Mesothelial cell of epicardium (in vitro differentiated cells): ENCODE results near the gene MARCHF3. TPM values are rescaled to one million over a fixed set of nuclear protein-coding genes. Genes with fewer than 3 reads are reported as not detected.

Experiments used
- DNase-seq, 2 experiments: peaks; one replicate each; pipeline ENCODE4 v3.0.0; 2021; ENCODE audit warnings: low spot score in 2 of 2; ENCODE audit not compliant: unreplicated experiment in 2 of 2
- H3K27ac Mint-ChIP-seq: 2 replicates; pipeline ENCODE4 v1.8.0; 2021; ENCODE audit warnings: mixed read lengths
- H3K27me3 Mint-ChIP-seq: 2 replicates; pipeline ENCODE4 v1.8.0; 2021; ENCODE audit warnings: low read depth, mixed read lengths
- H3K36me3 Mint-ChIP-seq: 2 replicates; pipeline ENCODE4 v1.8.0; 2021; ENCODE audit warnings: mixed read lengths
- H3K4me1 Mint-ChIP-seq: 2 replicates; pipeline ENCODE4 v1.8.0; 2021; ENCODE audit warnings: mixed read lengths
- H3K4me3 Mint-ChIP-seq: 2 replicates; pipeline ENCODE4 v1.8.0; 2021; ENCODE audit warnings: mild to moderate bottlenecking, moderate library complexity, mixed read lengths
- H3K9me3 Mint-ChIP-seq: 2 replicates; pipeline ENCODE4 v1.8.0; 2021; ENCODE audit warnings: mixed read lengths
- total RNA-seq: library from RNA; stranded (reverse); gene quantifications from 3 replicates; pipeline ENCODE4 v1.2.1, GENCODE V29; 2021
- TF ChIP-seq, protein P1 (sequence below): fragments of 200-600 bp; sonication (generic); IDR thresholded peaks from one replicate; pipeline ENCODE4 v1.5.0; 2021; ENCODE audit warnings: antibody characterized with exemption; ENCODE audit not compliant: unreplicated experiment

The MARCHF3 gene
- total RNA-seq, 1 donor from 2014 or later = 9.4 TPM

DNA sequence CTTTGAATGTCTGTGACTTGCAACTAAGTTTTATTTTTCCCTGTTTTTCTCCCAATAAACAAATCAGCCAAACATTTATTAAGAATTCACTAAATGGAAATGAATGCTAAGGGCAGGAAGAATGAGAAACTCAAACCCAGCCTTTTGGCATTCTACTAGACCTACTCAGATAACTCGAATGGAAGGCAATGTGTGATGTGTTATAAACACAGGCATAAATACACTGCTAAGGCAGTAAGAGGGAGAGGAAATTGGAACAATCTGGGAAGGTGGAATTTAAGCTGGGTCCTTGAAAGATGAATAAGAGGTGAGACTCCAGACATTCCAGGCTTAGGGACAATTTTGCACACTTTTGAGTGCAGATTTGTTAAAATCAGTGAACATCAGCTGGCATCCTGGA, 34.7 kb downstream of the MARCHF3 start:
- Mint-ChIP-seq H3K9me3 (peaks cover 5% of the 10 kb centered on the region), H3K27me3 (peaks cover 2% of the 10 kb centered on the region), H3K27ac (no peak overlapping the region), H3K36me3 (peaks cover 2% of the 10 kb centered on the region), H3K4me1 (peaks cover 1% of the 10 kb centered on the region), H3K4me3 (no peak overlapping the region)
- TF ChIP-seq, protein P1, sequence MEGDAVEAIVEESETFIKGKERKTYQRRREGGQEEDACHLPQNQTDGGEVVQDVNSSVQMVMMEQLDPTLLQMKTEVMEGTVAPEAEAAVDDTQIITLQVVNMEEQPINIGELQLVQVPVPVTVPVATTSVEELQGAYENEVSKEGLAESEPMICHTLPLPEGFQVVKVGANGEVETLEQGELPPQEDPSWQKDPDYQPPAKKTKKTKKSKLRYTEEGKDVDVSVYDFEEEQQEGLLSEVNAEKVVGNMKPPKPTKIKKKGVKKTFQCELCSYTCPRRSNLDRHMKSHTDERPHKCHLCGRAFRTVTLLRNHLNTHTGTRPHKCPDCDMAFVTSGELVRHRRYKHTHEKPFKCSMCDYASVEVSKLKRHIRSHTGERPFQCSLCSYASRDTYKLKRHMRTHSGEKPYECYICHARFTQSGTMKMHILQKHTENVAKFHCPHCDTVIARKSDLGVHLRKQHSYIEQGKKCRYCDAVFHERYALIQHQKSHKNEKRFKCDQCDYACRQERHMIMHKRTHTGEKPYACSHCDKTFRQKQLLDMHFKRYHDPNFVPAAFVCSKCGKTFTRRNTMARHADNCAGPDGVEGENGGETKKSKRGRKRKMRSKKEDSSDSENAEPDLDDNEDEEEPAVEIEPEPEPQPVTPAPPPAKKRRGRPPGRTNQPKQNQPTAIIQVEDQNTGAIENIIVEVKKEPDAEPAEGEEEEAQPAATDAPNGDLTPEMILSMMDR = no peak
- no peak for DNase-seq

DNA sequence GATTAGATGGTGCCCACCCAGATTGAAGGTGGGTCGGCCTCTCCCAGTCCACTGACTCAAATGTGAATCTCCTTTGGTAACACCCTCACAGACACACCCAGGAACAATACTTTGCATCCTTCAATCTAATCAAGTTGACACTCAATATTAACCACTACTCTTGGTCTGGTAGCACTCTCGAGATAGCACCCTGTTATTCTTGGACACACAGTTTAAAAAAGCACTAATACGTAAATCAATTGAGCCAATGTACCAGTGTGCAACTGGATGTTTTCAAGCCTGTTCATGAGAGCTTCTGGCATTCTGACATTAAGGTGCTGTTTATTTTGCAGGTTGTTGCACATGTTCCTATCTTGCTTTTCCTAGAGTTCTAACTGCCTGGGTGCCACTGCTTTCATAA, 35.3 kb downstream of the MARCHF3 start:
- no peak overlapping the region for H3K27ac Mint-ChIP-seq

DNA sequence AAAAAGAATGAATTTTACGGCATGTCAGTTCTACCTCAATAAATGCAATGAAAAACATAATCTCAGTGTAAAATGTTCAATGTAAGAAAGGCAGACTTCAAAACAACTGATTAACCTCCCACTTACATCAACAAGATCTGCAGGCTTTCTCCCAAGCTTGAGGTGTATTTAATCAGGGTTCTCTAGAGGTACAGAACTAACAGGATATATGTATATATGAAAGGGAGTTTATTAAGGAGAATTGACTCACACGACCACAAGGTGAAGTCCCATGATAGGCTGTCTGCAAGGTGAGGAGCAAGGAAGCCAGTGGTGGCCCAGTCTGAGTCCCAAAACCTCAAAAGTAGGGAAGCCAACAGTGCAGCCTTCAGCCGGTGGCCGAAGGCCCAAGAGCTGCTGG, 35.9 kb downstream of the MARCHF3 start:
- Mint-ChIP-seq H3K27me3 (peaks cover 2% of the 10 kb centered on the region), H3K36me3 (peaks cover 2% of the 10 kb centered on the region), H3K9me3 (peaks cover 10% of the 10 kb centered on the region), H3K4me1 (peaks cover 1% of the 10 kb centered on the region), H3K27ac (no peak overlapping the region), H3K4me3 (no peak overlapping the region)
- TF ChIP-seq, protein P1 = no peak
- no peak for DNase-seq

More for the DNA sequence above, 35.3 kb downstream of the MARCHF3 start:
- Mint-ChIP-seq H3K27me3 (peaks cover 2% of the 10 kb centered on the region), H3K36me3 (peaks cover 2% of the 10 kb centered on the region), H3K4me3 (no peak overlapping the region), H3K9me3 (peaks cover 10% of the 10 kb centered on the region), H3K4me1 (peaks cover 1% of the 10 kb centered on the region)
- TF ChIP-seq, protein P1 = no peak
- no peak for DNase-seq

DNA sequence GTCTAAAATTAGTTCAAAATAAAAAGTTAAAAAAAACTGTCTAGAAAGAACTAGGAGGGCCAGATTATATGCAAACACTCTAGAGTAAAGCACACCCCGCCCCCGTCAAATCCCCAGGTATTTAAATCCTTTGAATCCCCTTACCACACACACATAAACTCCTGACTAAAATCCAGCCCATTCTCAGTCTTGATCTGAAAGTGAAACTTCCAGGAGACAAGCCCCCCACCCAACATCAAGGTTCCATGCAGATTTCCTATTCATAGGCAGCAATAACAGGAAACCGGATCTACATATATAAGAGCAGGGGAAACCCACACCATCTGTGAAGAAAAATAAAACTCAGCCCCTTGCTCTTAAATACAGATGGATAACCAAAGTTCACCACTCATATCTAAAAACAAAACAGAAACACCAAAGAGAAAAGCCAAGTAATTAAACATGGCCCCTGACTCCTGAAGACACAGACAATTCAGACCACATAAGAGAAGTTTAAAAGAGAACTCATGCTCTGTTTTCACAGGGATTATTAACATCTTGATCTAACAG, 42.3 kb downstream of the MARCHF3 start:
- H3K27ac Mint-ChIP-seq = peak overlapping the region; percentile 10
- peaks cover 10% of the 10 kb centered on the region for H3K9me3 Mint-ChIP-seq
- peaks cover 12% of the 10 kb centered on the region for H3K4me1 Mint-ChIP-seq
- no peak overlapping the region for H3K4me3 Mint-ChIP-seq
- TF ChIP-seq, protein P1 = no peak
- H3K27me3 Mint-ChIP-seq = no peaks in the 10 kb centered on the region
- DNase-seq = no peak
- peaks cover 2% of the 10 kb centered on the region for H3K36me3 Mint-ChIP-seq

DNA sequence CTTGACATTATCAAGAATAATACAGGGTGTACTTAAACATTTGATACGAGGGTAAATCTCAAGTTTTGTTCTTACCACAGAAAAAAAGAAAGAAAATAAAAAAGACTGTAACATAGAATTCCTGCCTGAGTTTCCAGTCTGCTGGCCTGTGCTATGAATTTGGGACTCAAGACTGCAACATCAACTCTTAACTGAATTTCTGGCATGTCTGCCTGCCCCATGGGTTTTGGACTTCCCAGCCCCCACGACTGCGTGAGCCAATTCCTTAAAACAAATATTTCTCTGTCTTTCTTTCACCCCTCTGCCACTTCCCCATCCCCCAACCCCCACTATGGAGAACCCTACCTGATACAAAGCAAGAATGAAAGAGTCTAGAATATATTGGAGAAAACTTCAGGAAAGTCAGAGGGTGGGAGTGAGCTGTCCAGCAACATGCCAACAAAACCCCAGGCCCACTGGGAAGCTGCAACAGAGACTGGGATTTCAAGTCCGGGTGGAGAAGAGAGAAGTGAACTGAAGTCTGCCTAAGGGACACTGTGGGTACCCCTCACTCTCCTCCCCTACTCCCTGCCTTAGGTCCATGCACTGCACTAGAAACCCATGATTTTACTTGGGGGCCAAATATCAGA, 43.0 kb downstream of the MARCHF3 start:
- no peak overlapping the region for H3K4me3 Mint-ChIP-seq
- H3K9me3 Mint-ChIP-seq = peaks cover 10% of the 10 kb centered on the region
- H3K27me3 Mint-ChIP-seq = no peaks in the 10 kb centered on the region
- TF ChIP-seq, protein P1 = no peak
- peaks cover 2% of the 10 kb centered on the region for H3K36me3 Mint-ChIP-seq
- H3K4me1 Mint-ChIP-seq = peaks cover 12% of the 10 kb centered on the region
- H3K27ac Mint-ChIP-seq = no peak overlapping the region
- DNase-seq = no peak
